Neutrophil (primary cell): ENCODE measurements around the gene SV2C.

Experiments used
- H3K27ac ChIP-seq: fragments of 200-600 bp; sonication (generic); 2 replicates; pipeline ENCODE4 v1.5.1; 2016; ENCODE audit warnings: mild to moderate bottlenecking, moderate library complexity
- H3K27me3 ChIP-seq: fragments of 200-600 bp; sonication (generic); 2 replicates; pipeline ENCODE4 v1.6.0; 2016; ENCODE audit warnings: mild to moderate bottlenecking
- H3K36me3 ChIP-seq: fragments of 200-600 bp; sonication (generic); 2 replicates; pipeline ENCODE4 v1.5.1; 2017
- H3K4me1 ChIP-seq, 2 experiments: fragments of 200-600 bp in 1 of 2; sonication (generic) in 1 of 2; 1 replicate in 1 of 2; 2 replicates in 1 of 2; pipeline versions ENCODE4 v1.5.1 to v1.6.1; 2013 to 2016; ENCODE audit warnings: low read depth in 1 of 2, low read length in 1 of 2, mild to moderate bottlenecking in 1 of 2, moderate library complexity in 1 of 2; ENCODE audit not compliant: control insufficient read depth in 1 of 2, insufficient read depth in 1 of 2
- H3K4me3 ChIP-seq, 2 experiments: fragments of 200-600 bp in 1 of 2; sonication (generic) in 1 of 2; 1 replicate in 1 of 2; 2 replicates in 1 of 2; pipeline ENCODE4 v1.5.1; 2013 to 2016; ENCODE audit warnings: low read depth in 1 of 2, low read length in 1 of 2, mild to moderate bottlenecking in 1 of 2, moderate library complexity in 1 of 2
- H3K9me3 ChIP-seq: fragments of 200-600 bp; sonication (generic); 2 replicates; pipeline ENCODE4 v1.5.1; 2016
- CTCF ChIP-seq: fragments of 200-600 bp; sonication (generic); IDR thresholded peaks from 2 replicates; pipeline ENCODE4 v1.5.1; 2016; ENCODE audit warnings: antibody characterized with exemption

The SV2C gene

GRCh38 chr5:76379855-76380254 lies 296.7 kb downstream of the SV2C start:
- no peaks in the 10 kb centered on the region for H3K9me3 ChIP-seq
- no peaks in the 10 kb centered on the region for H3K27me3 ChIP-seq
- peaks cover 0 to 4% of the 10 kb centered on the region in 2 experiments for H3K4me1 ChIP-seq
- TF ChIP-seq CTCF = no peak
- no peak overlapping the region for H3K27ac ChIP-seq
- H3K4me3 ChIP-seq = no peak overlapping the region
- H3K36me3 ChIP-seq = no peaks in the 10 kb centered on the region

GRCh38 chr5:76380346-76381066 lies 297.3 kb downstream of the SV2C start:
- H3K4me3 ChIP-seq = no peak overlapping the region
- H3K27me3 ChIP-seq = no peaks in the 10 kb centered on the region
- no peaks in the 10 kb centered on the region for H3K9me3 ChIP-seq
- peaks cover 0 to 4% of the 10 kb centered on the region in 2 experiments for H3K4me1 ChIP-seq
- no peaks in the 10 kb centered on the region for H3K36me3 ChIP-seq
- TF ChIP-seq CTCF = no peak
- no peak overlapping the region for H3K27ac ChIP-seq

- Histone ChIP-seq H3K36me3 (no peaks in the 10 kb centered on the region), H3K9me3 (no peaks in the 10 kb centered on the region), H3K27me3 (no peaks in the 10 kb centered on the region), H3K27ac (no peak overlapping the region), H3K4me3 (no peak overlapping the region), H3K4me1 (peaks cover 3 to 4% of the 10 kb centered on the region in 2 experiments)
- TF ChIP-seq CTCF = no peak
Measured at GRCh38 chr5:76383126-76383832, 300.1 kb downstream of the SV2C start.

GRCh38 chr5:76384189-76384588 lies 301.0 kb downstream of the SV2C start:
- Histone ChIP-seq H3K4me1 (peaks cover 1 to 3% of the 10 kb centered on the region in 2 experiments), H3K27ac (no peak overlapping the region), H3K9me3 (no peaks in the 10 kb centered on the region), H3K36me3 (no peaks in the 10 kb centered on the region), H3K27me3 (no peaks in the 10 kb centered on the region), H3K4me3 (no peak overlapping the region)
- no peak for TF ChIP-seq CTCF

GRCh38 chr5:76384705-76385104 lies 301.5 kb downstream of the SV2C start:
- H3K4me1 ChIP-seq = peaks cover 0 to 3% of the 10 kb centered on the region in 2 experiments
- no peaks in the 10 kb centered on the region for H3K9me3 ChIP-seq
- no peak overlapping the region for H3K27ac ChIP-seq
- no peaks in the 10 kb centered on the region for H3K27me3 ChIP-seq
- no peaks in the 10 kb centered on the region for H3K36me3 ChIP-seq
- no peak for TF ChIP-seq CTCF
- no peak overlapping the region for H3K4me3 ChIP-seq
